ENCODE results near the gene LYRM1. TPM values are rescaled to one million over a fixed set of nuclear protein-coding genes. Genes with fewer than 3 reads are reported as not detected.
"Not testable (repeated sequence)": the region's sequence is repeated elsewhere in the genome, so short reads cannot be mapped to it uniquely, and the experiment has no call there.

LYRM1 gene
- total and polyA plus RNA-seq, 8 donors, result 9.9 to 30.9 (median 15.5) TPM

- no peaks in the 10 kb centered on the region for H3K36me3 ChIP-seq
- H3K27ac ChIP-seq, result no peak overlapping the region
- H3K4me1 ChIP-seq, result no peaks in the 10 kb centered on the region
- FAIRE-seq (no peak), DNase-seq (no peak), ATAC-seq (no peak)
- WGBS, 2 donors, result 63 to 80% methylated on average over 6 of the region's 6 CpGs
- no peaks in the 10 kb centered on the region for H3K9me3 ChIP-seq
- H3K27me3 ChIP-seq, result no peaks in the 10 kb centered on the region
- H3K4me3 ChIP-seq, result no peak overlapping the region
- no peak for TF ChIP-seq CTCF (IDR thresholded peaks at IDR 0.05)
- intact Hi-C loops (cut with DNase I), result loop anchor here in 1 of 3 donors (10.0 kb wide), 1 partner anchor 144 kb away; no protein-coding TSS in a partner anchor
Observed at GRCh38 chr16:20940871-20941635, 40.5 kb downstream of the LYRM1 start.

GRCh38 chr16:20941636-20941926, 41.0 kb downstream of the LYRM1 start:
- intact Hi-C loops (cut with DNase I), result loop anchor here in 1 of 3 donors (10.0 kb wide), 1 partner anchor 143 kb away; no protein-coding TSS in a partner anchor
- no peaks in the 10 kb centered on the region for H3K27me3 ChIP-seq
- no peak for TF ChIP-seq CTCF (IDR thresholded peaks at IDR 0.05)
- H3K4me3 ChIP-seq, result no peak overlapping the region
- 92 to 93% methylated on average over 6 of the region's 6 CpGs for WGBS, 2 donors
- no peak overlapping the region for H3K27ac ChIP-seq
- no peaks in the 10 kb centered on the region for H3K36me3 ChIP-seq
- ATAC-seq (no peak), FAIRE-seq (no peak), DNase-seq (no peak)
- no peaks in the 10 kb centered on the region for H3K9me3 ChIP-seq
- H3K4me1 ChIP-seq, result no peaks in the 10 kb centered on the region

- H3K4me1 ChIP-seq, result no peaks in the 10 kb centered on the region
- FAIRE-seq (no peak), DNase-seq (no peak), ATAC-seq (no peak)
- intact Hi-C loops (cut with DNase I), result loop anchor here in 1 of 3 donors (10.0 kb wide), 1 partner anchor 143 kb away; no protein-coding TSS in a partner anchor
- no peaks in the 10 kb centered on the region for H3K9me3 ChIP-seq
- H3K4me3 ChIP-seq, result no peak overlapping the region
- no peak overlapping the region for H3K27ac ChIP-seq
- no peaks in the 10 kb centered on the region for H3K27me3 ChIP-seq
- H3K36me3 ChIP-seq, result no peaks in the 10 kb centered on the region
- TF ChIP-seq CTCF (IDR thresholded peaks at IDR 0.05), result no peak
- WGBS, 2 donors, result 65 to 77% methylated on average over 4 of the region's 4 CpGs
Observed at GRCh38 chr16:20942256-20942655, 41.7 kb downstream of the LYRM1 start.

GRCh38 chr16:20944861-20945574, 44.4 kb downstream of the LYRM1 start:
- TF ChIP-seq CTCF (IDR thresholded peaks at IDR 0.05), result no peak
- intact Hi-C loops (cut with DNase I), result loop anchor here in 1 of 3 donors (10.0 kb wide), 1 partner anchor 140 kb away; no protein-coding TSS in a partner anchor
- no peak for FAIRE-seq
- Histone ChIP-seq H3K4me3 (no peak overlapping the region), H3K27me3 (no peaks in the 10 kb centered on the region), H3K9me3 (no peaks in the 10 kb centered on the region), H3K36me3 (no peaks in the 10 kb centered on the region), H3K27ac (no peak overlapping the region), H3K4me1 (no peaks in the 10 kb centered on the region)
- 68% methylated on average over 5 of the region's 5 CpGs for WGBS, 2 donors
- no peak for DNase-seq
- peak in 1 of 4 donors; percentile 25 for ATAC-seq

GRCh38 chr16:20945575-20945875, 45.0 kb downstream of the LYRM1 start:
- not testable (repeated sequence) for H3K36me3 ChIP-seq, H3K4me3 ChIP-seq, H3K9me3 ChIP-seq, DNase-seq, H3K27ac ChIP-seq, H3K27me3 ChIP-seq, FAIRE-seq, ATAC-seq, H3K4me1 ChIP-seq
- 85 to 90% methylated on average over 11 of the region's 11 CpGs for WGBS, 2 donors
- intact Hi-C loops (cut with DNase I), result loop anchor here in 1 of 3 donors (10.0 kb wide), 1 partner anchor 139 kb away; no protein-coding TSS in a partner anchor
